T-helper 2 cell treated with Interferon-gamma antibody and Interleukin-4, amounts not matched to agents 5 μg/mL and 100 μg/mL, for 36 hours (primary cell): ENCODE data around the gene FAM20A.

Experiments used
- DNase-seq: peaks from one replicate; pipeline ENCODE4 v3.0.0; 2021; ENCODE audit warnings: low spot score
- H3K27ac Mint-ChIP-seq: one replicate; pipeline ENCODE4 v1.8.0; 2021; ENCODE audit warnings: mild to moderate bottlenecking, mixed read lengths
- H3K27me3 Mint-ChIP-seq: one replicate; pipeline ENCODE4 v1.8.0; 2021; ENCODE audit warnings: low read depth, mixed read lengths
- H3K36me3 Mint-ChIP-seq: one replicate; pipeline ENCODE4 v1.8.0; 2021; ENCODE audit warnings: low read depth, mixed read lengths
- H3K4me1 Mint-ChIP-seq: one replicate; pipeline ENCODE4 v1.8.0; 2021; ENCODE audit warnings: low read depth, mixed read lengths
- H3K4me3 Mint-ChIP-seq: one replicate; pipeline ENCODE4 v1.8.0; 2022; ENCODE audit warnings: mild to moderate bottlenecking, moderate library complexity, mixed read lengths
- H3K9me3 Mint-ChIP-seq: one replicate; pipeline ENCODE4 v1.8.0; 2021; ENCODE audit warnings: mixed read lengths

The FAM20A gene

DNA sequence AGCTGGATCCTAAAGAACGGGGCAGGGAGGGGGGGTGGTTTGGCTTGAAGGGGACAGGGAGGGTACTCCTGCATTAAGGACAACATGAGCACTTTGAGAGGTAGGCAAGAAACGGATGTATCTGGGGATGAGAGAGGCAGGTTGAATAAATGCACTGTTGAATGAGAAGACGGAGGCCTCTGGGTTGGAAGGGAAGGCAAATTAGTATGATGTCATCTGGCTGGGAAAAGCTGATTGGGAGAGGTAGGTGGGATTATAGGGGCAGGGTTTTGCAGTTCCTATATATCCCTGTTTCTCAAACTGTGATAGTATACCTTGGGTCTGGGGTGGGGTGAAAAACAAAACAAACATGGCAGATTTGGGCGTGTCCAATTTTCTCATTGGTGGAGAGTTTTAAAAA lies 44.6 kb downstream of the FAM20A start:
- no peaks in the 10 kb centered on the region for H3K9me3 Mint-ChIP-seq
- H3K4me3 Mint-ChIP-seq: no peak overlapping the region
- H3K36me3 Mint-ChIP-seq: no peaks in the 10 kb centered on the region
- H3K4me1 Mint-ChIP-seq: no peaks in the 10 kb centered on the region
- DNase-seq: no peak
- H3K27ac Mint-ChIP-seq: no peak overlapping the region
- H3K27me3 Mint-ChIP-seq: no peaks in the 10 kb centered on the region

GRCh38 chr17:68544111-68544915 lies 56.9 kb downstream of the FAM20A start:
- H3K4me3 Mint-ChIP-seq: no peak overlapping the region
- H3K4me1 Mint-ChIP-seq: no peaks in the 10 kb centered on the region
- DNase-seq: no peak
- H3K36me3 Mint-ChIP-seq: peaks cover 3% of the 10 kb centered on the region
- H3K9me3 Mint-ChIP-seq: no peaks in the 10 kb centered on the region
- no peak overlapping the region for H3K27ac Mint-ChIP-seq
- H3K27me3 Mint-ChIP-seq: no peaks in the 10 kb centered on the region

DNA sequence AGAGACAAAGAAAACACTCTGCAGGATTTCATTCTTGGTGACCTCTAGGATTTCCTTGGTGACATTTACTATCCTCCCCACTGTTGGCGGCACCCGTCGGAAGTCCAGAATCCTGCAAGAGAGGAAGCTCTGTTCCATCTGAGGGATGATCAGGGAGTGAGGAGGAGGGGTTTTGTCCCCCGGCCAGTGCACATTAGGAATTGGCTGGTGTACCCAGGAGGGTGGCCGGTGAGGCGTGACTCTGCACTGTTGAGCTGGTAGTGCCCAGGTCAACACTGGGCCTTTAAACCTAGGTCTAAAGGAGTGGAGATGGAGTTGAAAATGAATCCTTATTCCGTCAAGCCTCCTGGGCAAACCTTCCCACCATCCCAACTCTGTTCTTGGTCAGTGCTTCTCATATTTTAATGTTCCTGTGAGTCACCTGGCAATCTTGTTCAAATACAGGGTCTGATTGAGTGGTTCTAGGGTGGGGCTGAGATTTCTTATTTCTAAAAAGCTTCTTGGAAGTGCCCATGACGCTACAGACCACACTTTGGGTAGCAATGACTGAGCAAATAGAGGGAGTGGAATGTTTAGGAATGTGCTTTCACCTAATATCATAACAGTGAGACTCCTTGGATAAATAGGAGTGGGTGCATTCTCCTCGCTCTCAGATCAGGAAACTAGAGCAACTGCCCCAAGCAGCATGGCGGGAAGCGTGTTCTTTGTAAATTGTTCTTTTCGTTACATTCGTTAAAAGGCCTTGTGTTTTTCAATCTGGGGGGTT lies 58.3 kb downstream of the FAM20A start:
- no peaks in the 10 kb centered on the region for H3K4me1 Mint-ChIP-seq
- DNase-seq: no peak
- no peak overlapping the region for H3K27ac Mint-ChIP-seq
- peaks cover 3% of the 10 kb centered on the region for H3K36me3 Mint-ChIP-seq
- H3K9me3 Mint-ChIP-seq: no peaks in the 10 kb centered on the region
- no peak overlapping the region for H3K4me3 Mint-ChIP-seq
- H3K27me3 Mint-ChIP-seq: no peaks in the 10 kb centered on the region

DNA sequence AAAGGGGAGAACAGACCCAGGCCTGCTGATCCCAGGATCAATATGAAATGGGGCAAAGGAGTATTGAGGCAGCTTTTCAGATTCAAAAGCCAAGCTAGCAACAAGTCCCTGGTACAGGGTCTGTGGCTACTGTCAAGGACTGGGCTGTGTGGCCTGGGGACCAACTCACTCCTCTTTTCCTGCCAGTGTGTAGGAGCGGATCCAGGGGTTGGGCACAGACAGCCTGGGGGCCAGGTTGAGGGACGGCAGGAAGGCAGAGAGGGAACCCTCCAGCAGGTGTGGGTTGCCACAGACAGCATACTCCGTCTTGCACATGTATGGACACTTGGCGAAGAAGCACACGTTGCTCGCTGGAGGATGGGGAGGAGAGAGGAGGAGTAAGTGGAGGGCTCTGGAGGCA lies 59.4 kb downstream of the FAM20A start:
- no peak overlapping the region for H3K4me3 Mint-ChIP-seq
- H3K9me3 Mint-ChIP-seq: no peaks in the 10 kb centered on the region
- H3K27ac Mint-ChIP-seq: no peak overlapping the region
- peaks cover 5% of the 10 kb centered on the region for H3K36me3 Mint-ChIP-seq
- DNase-seq: no peak
- no peaks in the 10 kb centered on the region for H3K4me1 Mint-ChIP-seq
- no peaks in the 10 kb centered on the region for H3K27me3 Mint-ChIP-seq

DNA sequence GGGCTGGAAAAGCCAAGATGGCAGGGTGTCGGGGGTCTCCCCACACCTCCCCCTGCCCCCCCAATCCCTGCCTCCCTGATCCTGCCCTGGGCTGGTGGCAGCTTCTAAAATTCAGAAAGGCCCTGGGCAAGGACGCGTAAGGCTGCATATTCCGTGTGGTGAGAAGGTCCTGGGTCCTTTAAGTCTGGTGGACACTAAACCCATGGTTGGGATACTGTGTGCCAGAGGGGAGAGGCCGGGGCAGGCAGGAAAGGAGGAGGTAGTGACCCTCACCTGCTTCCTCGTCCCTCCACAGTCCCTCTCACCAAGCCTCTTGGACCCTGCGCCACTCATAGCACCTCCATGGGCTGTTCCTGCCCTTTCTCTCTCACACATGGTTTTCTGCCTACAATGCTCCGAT lies 60.2 kb downstream of the FAM20A start:
- no peak for DNase-seq
- Mint-ChIP-seq H3K36me3 (peaks cover 8% of the 10 kb centered on the region), H3K9me3 (no peaks in the 10 kb centered on the region), H3K4me1 (no peaks in the 10 kb centered on the region), H3K27ac (no peak overlapping the region), H3K4me3 (no peak overlapping the region), H3K27me3 (no peaks in the 10 kb centered on the region)

DNA sequence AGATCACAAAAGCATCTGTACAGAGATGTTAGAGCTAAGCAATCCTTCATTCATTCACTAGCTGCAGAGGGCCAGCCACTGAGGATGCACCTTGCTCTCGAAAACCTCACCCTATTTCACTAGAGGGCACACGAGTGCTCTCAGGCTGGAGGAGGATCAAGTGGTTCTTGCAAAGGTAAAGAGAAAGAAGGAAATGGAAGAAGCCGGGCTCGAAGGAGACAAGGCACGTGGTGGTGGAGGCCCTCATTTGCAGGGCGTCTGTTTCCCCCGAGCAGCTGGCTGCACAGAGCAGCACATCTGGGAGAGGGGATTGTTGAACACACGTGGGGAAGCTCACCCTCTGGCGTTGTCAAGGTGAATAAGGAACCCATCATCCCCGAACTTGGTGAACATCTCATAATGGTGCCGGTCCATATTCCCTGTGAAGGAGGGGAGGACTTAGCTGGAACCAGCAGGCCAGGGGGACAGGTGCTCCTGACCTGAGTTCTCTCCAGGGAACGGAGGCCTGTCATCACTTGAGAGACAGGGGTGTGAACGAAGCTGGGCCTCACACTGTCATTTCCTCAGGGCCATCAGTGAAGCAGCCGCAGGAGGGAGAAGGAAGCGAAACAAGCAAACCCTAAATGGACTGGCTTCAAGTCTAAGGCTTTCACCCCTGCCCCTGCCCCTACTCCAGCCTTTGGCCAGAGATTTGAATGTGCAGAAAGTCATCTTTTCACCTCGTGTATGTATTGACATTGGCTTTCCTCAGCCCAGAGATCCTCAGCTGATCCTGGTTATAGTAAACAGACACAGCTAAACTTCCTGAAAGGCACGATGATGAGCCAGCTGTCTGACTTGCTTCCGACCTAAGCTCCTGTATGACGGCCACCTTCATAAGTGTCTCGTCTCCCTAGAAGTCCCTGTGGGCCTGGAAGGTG lies 61.4 kb downstream of the FAM20A start:
- Mint-ChIP-seq H3K4me1 (no peaks in the 10 kb centered on the region), H3K27ac (peak overlapping the region; percentile 33), H3K36me3 (peaks cover 16% of the 10 kb centered on the region), H3K9me3 (no peaks in the 10 kb centered on the region), H3K27me3 (no peaks in the 10 kb centered on the region), H3K4me3 (no peak overlapping the region)
- no peak for DNase-seq

DNA sequence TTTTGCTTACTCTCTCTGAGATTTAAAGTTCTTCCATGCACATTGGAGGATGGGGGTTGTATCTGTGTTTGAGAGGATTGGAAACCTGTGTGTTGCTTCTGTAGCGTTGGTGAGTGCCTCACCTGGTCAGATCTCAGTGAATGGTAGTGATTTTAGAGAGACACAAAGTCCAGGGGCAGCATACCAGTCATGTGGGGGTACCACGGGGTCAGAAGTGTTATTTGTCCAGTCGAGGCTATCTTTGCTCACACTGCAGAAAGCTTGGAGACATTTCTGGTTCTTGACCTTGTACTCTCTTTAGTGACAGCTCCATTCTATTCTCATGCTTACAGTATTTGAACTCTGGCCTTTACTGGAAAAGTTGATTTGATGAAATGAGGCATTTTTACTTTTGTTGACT lies 65.2 kb downstream of the FAM20A start:
- DNase-seq: no peak
- H3K36me3 Mint-ChIP-seq: peaks cover 37% of the 10 kb centered on the region
- H3K27ac Mint-ChIP-seq: no peak overlapping the region
- H3K4me1 Mint-ChIP-seq: peaks cover 4% of the 10 kb centered on the region
- no peaks in the 10 kb centered on the region for H3K9me3 Mint-ChIP-seq
- H3K27me3 Mint-ChIP-seq: no peaks in the 10 kb centered on the region
- no peak overlapping the region for H3K4me3 Mint-ChIP-seq

GRCh38 chr17:68534695-68535088 lies 66.5 kb downstream of the FAM20A start:
- Mint-ChIP-seq H3K27me3 (no peaks in the 10 kb centered on the region), H3K4me1 (peaks cover 4% of the 10 kb centered on the region), H3K4me3 (no peak overlapping the region), H3K36me3 (peaks cover 47% of the 10 kb centered on the region), H3K9me3 (no peaks in the 10 kb centered on the region), H3K27ac (no peak overlapping the region)
- no peak for DNase-seq

DNA sequence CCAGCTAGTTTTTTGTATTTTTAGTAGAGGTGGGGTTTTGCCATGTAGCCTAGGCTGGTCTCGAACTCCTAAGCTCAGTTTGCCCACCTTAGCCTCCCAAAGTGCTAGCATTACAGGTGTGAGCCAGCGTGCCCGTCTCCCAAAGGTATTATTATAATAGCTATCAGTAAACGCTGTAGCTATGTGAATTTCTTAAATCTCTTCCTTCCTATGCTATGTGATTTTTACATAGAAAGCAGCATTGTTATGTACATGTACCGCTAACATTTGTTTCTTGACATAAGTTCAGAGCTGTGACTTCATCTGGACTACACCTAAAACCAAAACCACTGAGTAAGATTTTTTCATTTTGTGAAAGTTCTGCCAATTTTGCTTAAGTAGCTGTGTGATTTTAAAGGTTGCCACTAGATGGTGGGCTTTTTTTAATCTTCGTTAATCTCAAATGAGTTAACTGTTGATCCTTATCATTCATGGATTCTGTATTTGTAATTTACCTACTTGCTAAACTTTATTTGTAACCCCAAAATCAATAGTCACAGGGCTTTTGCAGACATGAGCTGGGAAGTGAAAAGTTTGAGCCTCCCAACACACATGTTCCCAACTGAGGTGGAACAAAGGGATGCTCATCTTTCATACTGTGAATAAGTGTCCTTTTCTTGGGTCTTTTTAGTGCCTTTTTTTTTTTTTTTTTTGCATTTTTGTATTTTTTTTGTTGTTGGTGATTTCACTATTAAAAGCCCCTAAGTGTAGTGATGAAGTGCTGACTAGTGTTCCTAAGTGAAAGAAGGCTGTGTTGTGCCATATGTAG lies 67.1 kb downstream of the FAM20A start:
- peak overlapping the region; percentile 38 for H3K27ac Mint-ChIP-seq
- no peak for DNase-seq
- H3K36me3 Mint-ChIP-seq: peaks cover 49% of the 10 kb centered on the region
- H3K9me3 Mint-ChIP-seq: no peaks in the 10 kb centered on the region
- H3K4me1 Mint-ChIP-seq: peaks cover 4% of the 10 kb centered on the region
- H3K27me3 Mint-ChIP-seq: no peaks in the 10 kb centered on the region
- no peak overlapping the region for H3K4me3 Mint-ChIP-seq

- Mint-ChIP-seq H3K4me3 (no peak overlapping the region), H3K36me3 (peaks cover 58% of the 10 kb centered on the region), H3K27ac (no peak overlapping the region), H3K27me3 (no peaks in the 10 kb centered on the region), H3K9me3 (no peaks in the 10 kb centered on the region), H3K4me1 (peaks cover 6% of the 10 kb centered on the region)
- no peak for DNase-seq
Observed at GRCh38 chr17:68532826-68533225, 68.3 kb downstream of the FAM20A start.

DNA sequence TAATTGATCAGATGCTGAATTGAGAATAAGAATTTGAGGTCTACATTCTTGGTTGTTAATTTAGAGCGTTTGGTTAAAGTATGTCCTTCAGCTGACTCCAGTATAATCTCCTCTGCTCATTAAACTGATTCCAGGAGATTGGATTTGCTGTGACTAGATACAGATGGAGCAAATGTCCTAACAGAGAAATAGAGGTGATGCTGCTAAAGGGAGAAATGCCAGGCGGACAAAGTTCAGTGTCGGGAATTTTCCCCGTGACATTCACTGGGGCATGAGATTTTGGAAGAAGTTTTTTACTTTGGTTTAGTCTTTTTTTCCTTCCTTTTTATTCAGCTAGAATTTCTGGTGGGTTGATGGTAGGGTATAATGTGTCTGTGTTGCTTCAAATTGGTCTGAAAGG lies 69.9 kb downstream of the FAM20A start:
- Mint-ChIP-seq H3K27me3 (no peaks in the 10 kb centered on the region), H3K4me1 (peaks cover 6% of the 10 kb centered on the region), H3K36me3 (peaks cover 65% of the 10 kb centered on the region), H3K4me3 (no peak overlapping the region), H3K27ac (no peak overlapping the region), H3K9me3 (no peaks in the 10 kb centered on the region)
- no peak for DNase-seq

GRCh38 chr17:68527314-68527713 lies 73.9 kb downstream of the FAM20A start:
- DNase-seq: no peak
- Mint-ChIP-seq H3K9me3 (no peaks in the 10 kb centered on the region), H3K4me1 (peaks cover 6% of the 10 kb centered on the region), H3K27me3 (no peaks in the 10 kb centered on the region), H3K27ac (no peak overlapping the region), H3K4me3 (no peak overlapping the region), H3K36me3 (peaks cover 72% of the 10 kb centered on the region)

DNA sequence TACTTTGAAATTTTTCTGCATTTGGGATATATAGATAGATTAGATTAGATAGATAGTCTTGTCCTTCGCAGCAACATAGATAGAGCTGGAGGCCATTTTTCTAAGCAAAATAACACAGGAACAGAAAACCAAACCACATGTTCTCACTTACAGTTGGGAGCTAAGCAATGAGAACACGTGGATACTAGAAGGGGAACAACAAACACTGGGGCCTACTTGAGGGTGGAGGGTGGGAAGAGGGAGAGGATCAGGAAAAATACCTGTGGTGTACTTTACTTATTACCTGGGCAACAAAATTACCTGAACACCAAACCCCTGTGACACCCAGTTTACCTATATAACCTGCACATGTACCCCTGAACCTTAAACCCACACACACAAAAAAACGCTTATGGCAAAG lies 74.6 kb downstream of the FAM20A start:
- no peak for DNase-seq
- Mint-ChIP-seq H3K27ac (no peak overlapping the region), H3K27me3 (no peaks in the 10 kb centered on the region), H3K4me1 (peaks cover 8% of the 10 kb centered on the region), H3K36me3 (peaks cover 76% of the 10 kb centered on the region), H3K9me3 (no peaks in the 10 kb centered on the region), H3K4me3 (no peak overlapping the region)
